ENCODE results near the gene RPS6KA3. TPM values are rescaled to one million over a fixed set of nuclear protein-coding genes. Genes with fewer than 3 reads are reported as not detected.
"Not testable (repeated sequence)": the region's sequence is repeated elsewhere in the genome, so short reads cannot be mapped to it uniquely, and the experiment has no call there.

RPS6KA3 gene
- polyA plus RNA-seq, 1 donor: 42.7 TPM

DNA sequence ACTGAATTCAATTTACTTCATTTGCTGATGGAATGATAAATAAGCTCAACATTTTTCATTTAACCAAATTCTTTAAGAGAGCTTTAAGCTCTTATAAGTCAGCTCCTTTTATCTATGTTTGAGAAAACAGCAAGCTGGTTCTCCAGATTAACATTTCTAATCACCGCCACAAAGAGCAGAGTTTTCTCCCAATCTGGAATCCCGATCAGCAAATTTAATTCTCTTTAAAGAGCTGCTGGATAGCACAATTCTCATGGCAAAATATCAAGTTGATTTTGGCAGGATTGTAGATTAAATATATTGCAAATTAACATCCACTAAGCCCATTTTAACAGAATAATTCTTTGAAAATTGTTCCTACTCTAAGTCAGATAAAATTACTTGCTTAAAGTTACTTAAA, 48.8 kb downstream of the RPS6KA3 start:
- no peak for DNase-seq

DNA sequence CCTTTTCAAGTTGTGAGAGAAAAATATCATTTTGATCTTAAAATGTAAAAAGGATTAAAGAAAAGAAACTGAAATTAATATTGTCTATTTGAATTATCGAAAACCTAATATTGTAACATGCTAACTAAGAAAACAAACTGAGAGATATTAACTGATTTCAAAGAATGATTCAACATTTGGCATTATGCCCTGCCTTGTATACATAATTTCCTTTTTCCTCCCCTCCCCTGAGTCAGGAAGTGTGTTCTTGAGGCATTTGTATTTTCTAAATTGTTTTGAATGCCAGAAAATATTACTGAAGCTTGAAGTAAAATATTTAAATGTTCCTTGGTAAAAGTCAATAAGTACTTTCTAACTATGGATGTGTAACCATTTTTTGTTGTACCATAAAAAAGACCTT, 49.4 kb downstream of the RPS6KA3 start:
- DNase-seq: peak; percentile 16

DNA sequence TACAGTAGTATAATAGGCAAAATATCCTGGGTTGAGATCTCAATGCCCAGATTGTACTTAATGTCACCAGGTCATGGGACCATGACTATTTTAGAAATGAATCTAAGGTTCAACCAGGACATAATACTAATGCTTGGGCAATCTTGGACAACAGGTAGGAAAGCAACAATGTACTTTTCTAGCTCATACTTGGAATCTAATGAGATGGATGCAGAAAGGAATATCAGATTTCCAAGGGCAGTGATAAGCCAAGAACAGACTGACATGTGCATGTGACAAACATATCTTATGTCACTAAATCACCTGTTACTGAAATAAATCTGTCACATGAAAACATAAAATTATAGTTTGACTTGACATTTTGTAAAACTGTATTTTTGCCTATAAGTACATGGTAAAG, 51.1 kb downstream of the RPS6KA3 start:
- no peak for DNase-seq

DNA sequence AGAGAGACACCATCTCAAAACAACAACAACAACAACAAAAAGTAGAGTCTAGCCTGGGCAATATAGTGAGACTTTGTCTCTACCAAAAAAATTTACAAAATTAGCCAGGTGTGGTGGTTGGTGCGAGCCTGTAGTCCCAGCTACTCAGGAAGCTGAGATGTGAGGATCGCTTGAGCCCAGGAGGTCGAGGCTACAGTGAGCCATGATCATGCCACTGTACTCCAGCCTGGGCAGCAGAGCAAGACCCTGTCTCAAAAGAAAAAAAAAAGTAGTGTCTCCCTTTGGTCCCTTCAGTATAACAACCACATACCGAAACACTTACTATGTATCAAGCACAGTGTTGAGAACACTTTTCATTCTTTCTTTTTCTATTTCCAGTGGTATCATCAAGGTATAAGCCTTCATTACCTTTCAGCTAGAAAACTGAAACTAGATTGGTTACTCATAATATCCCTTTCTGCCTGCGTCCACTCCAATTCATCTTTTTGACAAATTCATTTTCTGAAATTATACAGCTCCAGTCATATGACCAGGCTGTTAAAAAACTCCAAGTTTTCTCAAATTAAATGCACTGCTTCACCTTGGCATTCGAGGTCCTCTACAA, 54.1 kb downstream of the RPS6KA3 start:
- DNase-seq: no peak

DNA sequence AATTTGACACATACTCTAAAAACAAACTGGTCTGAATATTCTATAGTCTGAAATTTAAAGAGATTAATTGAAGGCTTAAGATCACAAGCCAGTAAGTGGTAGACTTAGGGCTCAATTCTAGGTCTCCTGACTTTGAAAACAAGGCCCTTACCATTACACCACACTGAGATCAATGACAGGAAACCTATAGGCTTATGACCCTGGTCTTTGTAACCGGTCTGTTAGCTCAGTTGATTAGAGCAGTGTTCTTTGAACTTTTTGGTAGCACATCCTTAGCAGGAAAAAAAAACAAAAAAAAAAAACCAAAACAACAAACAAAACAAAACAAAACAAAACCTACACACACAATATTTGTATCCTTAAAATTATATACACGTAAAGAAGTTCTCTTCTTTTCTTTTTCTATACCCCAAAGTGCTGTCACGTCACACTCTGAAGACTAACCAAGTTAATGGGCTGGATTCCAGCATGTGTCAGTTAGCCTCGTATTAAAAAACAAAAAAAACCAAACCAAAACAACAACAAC, 55.4 kb downstream of the RPS6KA3 start:
- no peak for DNase-seq

DNA sequence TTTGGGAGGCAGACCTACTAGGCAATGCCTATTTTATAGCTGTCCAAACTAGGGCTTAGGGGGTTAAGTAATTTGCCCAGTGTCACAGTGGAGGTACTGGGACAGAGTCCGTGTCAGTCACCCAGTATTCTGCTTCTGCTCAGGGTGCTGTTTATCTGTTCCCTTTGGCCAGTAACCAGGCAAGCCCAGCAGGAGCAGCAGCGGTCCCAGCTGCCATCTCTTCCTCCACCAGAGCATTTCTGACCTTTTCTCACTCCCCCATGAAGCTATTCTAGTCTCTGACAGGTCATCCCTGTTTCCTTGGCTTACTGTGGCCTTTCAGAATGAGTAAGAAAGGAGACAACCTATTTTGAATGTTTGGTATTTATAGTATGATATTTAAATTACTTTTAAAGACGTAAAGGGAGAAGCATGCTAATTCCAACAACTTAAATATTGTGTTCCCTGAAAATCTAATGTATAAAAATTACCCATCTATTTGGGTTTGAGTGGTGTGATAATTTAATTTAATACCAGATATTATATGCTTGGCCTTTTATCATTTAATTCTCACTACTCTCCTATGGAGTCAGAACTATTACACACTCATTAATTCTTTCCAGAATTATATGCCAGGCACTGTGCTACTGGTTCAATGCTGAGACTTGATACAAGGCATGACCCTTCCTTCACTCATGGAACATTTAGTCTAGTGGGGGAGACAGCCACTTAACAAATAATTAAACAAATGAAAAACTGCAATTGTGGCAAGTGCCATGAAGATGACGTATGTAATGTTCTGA, 60.6 kb downstream of the RPS6KA3 start:
- DNase-seq: no peak

DNA sequence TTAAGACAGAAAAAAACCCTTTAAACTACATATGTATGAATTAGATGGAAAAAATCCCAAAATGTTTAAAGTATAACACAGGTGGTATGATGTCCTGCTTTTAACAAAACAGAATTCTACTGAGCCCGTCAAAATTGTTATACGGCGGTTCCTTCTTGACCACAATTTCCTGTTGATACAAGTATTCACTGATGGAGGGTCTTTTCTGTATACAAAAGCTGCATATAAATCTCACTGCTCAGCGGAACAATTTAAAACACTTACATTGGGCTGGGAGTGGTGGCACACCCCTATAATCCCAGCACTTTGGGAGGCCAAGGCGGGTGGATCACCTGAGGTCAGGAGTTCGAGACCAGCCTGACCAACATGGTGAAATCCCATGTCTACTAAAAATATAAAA, 62.4 kb downstream of the RPS6KA3 start:
- DNase-seq: no peak

DNA sequence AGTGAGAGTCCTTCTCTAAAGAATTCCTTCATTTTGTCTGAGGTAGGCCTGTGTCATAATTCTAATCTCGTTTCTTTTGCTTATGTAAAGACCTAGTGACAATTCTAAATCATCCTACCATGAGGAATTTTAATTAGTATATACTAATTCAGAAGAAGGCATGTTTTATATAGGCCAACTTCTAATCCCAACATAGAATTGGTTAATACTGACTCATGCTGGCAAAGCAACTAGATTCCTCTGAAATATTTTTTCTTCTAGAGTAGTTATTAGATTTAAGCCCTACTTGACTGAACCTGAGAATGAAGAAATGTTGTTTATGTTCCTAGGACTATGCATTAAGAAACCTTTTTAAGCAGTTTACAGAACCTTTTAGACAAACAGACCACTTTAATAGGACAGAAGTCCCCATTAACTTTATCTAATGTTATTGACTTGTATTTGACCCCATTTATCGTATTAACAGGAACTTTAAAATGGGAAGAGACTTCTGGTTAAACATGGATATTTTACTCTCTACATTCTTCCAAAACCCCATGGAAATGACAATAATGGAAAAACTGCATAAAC, 69.0 kb downstream of the RPS6KA3 start:
- no peak for DNase-seq

DNA sequence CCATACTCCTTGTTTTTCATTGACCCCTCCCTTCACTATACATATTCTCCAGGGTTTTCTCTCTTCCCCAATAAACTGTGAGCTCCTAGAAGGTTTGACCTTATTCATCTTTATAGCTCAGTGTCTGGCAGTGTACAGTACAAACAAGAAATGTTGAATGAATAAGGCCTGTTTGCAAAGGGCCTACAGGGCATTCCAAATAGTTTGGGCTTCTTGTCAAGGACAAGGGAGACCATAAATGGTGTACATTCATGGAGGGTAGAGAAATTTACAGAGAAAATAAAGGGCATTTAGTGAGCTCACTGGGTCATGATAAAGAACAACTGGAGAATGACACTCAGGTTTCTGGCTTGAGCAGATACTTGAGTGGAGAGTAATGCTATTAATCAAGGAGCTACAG, 77.5 kb downstream of the RPS6KA3 start:
- DNase-seq: no peak

DNA sequence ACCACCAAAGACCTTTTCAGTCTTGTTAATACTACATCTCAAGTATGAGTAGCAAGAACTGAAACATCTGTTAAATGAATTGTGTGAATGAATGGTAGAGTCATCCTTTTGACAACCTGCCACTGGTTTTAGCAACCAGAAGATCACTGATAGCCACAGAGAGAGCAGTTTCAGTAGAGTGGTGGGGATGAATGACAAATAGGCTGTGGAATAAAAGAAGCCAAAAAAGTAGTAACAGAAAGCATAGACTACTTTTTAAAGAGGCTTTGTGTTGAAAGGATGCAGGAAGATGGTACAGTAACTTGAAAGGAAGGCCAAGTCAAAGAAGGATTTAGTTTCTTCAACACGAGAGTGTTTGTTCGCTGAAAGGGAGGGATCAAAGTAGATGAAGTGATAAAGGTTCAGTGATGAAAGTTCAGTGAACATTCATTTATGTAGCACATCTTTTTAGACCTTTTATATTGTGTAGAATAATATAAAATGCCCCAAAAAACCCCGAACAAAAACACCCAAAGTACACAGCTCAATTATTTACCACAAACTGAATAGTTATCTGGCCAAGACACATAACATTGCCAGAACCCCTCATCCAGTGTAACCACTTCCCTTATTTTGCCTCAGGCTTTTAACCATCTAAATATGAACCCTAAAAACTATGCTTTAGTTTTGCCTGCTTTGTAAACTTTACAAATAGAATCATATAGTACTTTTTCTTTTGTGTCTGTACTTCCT, 84.9 kb downstream of the RPS6KA3 start:
- DNase-seq: no peak

DNA sequence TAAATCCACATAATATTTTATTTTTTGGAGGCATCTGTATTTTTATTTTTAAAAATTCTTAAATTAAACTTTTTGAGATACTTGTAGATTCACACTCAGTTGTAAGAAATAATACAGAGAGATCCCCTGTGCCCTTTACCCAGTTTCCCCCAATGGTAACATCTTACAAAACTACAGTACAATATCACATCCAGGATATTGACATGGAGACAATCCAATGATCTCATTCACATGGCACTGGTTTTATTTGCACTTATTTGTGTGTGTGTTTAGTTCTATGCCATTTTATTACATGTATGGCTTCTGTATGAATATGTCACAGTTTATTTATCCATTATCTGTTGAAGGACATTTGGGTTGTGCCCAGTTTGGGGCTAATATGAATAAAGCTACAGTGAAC, 89.6 kb downstream of the RPS6KA3 start:
- DNase-seq: no peak

DNA sequence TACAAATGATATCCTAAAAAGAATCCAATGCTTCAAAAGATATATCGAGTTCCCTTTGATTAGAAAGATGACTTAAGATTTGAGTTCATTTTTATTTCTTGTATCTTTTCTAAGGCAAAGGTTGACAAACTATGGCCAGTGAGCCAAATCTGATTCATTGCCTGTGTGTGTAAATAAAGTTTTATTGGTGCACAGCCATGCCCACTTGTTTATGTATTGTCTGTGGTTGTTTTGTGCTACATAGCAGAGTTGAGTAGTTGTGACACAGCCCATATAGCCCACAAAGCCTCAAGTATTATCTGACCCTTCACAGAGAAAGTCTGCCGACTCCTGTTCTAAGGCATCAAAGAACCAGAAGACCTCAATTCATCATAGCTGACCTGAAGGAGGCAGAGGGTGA, 92.9 kb downstream of the RPS6KA3 start:
- no peak for DNase-seq

DNA sequence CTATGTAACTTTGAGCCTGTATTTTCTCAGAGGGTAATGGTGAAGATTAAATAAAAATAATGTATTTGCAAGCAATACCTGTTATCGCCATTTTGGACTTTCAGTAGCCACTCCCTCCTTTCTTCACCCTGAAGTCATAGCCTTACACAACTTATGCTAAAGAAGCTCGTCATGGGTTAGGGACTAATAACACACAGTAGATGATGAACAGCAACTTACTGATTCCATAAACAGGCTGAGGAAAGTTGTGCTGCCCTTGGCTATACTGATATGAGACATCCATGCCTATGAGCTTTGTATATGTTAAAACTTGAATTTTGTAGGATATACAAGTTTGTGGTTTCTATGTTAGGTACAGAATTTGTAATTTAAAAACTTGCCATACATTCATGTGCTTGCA, 93.4 kb downstream of the RPS6KA3 start:
- no peak for DNase-seq

DNA sequence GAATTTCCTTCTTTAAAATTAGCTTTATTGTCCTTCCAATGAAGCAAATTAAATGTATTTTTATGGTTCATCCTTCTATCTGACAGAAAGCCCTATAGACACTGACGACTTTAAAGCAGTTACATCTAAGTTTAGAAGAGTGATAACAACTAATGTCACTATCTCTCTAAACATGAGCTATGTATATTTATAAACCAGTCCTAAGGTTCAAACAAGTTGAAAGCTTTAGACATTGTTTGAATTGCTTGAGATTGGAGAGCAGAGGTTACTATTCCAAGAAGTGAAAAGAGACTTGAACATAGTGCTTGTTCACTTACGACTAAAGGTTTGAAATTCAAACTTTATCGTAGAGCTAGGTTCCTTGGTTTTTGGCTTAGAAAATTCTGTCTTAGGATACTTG, 94.8 kb downstream of the RPS6KA3 start:
- DNase-seq: no peak

DNA sequence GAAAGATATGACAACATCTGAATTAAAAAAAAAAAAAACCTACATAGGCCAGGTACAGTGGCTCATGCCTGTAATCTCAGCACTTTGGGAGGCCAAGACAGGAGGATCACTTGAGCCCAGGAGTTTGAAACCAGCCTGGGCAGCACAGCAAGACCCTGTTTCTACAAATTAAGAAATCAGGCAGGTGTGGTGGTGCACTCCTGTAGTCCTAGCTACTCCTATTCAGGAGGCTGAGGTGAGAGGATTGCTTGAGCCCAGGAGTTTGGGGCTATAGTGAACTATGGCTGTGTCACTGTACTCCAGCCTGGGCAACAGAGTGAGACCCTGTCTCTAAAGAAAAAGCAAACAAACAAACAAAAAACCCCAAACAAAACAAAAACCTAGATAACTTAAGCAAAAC, 104.2 kb downstream of the RPS6KA3 start:
- DNase-seq: not testable (repeated sequence)

DNA sequence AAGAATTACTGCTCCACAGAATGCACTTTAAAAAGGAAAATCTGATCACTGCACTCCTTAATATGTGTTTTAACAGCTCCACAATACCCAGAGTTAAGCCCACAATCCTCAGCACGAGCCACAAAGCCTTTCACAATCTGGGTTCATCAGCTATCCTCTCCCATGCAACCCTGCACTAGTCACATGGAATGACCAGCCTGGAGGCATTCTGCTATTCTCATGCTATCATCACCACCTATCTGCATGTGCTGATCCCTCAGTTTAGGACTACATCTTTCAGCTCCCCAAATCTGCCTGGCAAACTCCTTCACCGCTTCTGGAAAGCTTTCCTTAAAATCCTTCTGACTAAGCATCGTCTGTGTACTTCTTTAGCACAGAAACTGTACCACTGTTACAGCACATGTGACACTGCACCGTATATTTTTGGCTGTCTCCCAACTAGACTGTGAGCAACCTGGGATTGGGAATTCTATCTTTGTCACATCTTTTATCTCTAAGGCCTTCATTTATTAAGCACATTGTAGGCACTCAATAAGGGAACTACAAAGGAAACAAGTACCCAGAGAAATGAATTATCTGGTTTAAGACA, 106.8 kb downstream of the RPS6KA3 start:
- DNase-seq: no peak

DNA sequence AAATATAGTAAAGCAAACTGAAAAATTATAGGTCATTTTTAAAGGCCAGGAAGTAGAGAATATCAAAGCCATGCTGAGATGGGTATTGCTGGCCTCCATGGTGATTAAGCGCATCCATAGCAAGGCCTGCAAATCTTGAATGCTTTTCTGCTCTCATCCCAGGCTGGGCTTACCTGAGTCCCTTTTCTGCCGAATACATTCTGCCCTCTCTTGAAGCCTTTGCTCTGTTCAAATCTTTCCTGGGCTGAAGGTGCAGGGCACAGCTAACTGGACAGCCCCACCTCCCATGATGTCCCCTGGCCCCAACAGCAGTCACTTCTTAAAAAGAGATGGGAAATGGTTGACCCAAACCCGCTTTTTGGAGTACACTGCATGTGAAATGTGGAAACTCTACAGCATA, 115.0 kb downstream of the RPS6KA3 start:
- DNase-seq: no peak

DNA sequence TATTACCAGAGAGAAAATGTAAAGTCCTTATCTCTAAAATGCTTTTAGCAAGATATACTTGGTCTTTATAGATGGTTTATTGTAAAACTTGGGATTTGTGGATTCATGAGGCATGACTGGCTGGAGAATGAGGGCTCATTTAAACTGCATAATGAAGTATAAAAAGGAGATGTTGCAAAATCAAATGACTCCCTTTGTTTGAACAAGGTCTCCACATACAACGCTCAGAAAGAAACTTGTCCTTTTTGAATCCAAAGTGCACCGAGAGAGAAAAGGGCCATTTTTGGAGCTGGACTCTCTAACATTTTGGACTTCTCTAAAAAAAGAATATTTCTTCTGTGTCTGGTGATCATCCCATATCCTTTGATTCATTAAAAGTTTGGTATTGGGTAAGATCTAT, 117.4 kb downstream of the RPS6KA3 start:
- no peak for DNase-seq

DNA sequence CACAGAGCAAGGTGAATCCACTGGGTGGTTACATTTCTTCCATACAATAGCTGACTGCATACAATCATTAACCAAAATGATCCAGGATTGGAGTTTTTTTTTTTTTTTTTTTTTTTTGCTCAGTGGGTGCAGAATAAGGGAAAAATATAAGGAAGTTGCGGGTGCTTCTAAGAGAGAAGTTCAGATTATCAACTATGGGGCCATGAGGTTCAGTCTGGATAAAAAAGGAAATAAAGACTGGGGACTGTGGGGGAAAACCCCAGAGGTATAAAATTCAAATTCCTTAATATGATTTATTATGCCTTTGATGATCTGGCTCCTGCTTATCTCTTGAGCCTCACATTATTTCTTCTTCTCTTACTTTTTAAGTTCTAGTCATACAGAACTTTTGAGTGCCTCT, 119.1 kb downstream of the RPS6KA3 start:
- no peak for DNase-seq

DNA sequence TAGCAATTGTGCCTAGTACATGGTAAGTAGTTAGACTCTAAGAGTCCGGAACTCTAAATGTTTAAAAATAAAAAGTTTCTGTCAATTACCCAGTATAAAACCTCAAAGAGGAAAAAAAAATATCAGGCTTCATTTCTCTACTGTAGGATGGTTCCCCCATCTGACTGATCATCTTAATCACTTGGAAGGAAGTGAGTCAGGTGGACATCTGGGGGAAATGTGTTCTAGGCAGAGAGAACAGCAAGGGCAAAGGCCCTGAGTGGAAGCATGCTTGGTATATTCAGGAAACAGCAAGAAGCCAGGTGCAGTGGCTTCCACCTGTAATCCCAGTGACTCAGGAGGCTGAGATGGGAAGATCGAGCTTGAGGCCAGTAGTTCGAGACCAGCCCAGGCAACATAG, 122.2 kb downstream of the RPS6KA3 start:
- DNase-seq: no peak

DNA sequence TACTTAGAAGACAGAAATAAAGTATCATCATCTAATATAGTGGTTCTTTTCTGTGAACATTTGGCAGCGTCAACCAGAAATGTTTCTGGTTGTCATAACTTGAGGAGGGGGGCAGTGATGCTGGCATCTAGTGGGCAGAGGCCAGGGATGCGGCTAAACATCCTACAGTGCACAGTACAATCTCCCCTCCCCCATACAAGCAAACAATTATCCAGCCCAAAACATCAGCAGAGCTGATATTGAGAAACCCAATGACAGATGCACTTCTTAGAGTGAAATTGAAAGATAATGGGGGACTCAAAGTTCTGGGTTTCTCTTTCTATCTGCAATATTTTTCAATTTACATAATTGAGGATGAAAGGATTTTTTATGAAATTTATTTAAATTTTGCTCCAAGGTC, 123.1 kb downstream of the RPS6KA3 start:
- DNase-seq: no peak

DNA sequence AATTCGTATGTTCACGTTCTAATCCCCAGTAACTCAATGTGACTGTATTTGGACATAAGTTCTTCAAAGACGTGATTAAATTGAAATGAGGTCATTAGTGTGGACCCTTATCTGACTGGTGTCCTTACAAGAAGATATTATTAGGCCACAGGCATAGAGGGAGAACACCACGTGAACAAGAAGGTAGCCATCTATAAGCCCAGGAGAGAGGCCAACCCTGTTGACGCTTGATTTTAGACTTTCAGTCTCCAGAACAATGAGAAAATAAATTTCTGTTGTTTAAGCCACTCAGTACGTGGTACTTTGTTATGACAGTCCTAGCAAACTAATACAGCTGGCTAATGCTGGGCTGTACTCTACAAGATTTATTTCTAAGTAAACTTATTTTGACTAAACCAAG, 123.6 kb downstream of the RPS6KA3 start:
- no peak for DNase-seq
